ENCODE results near the gene AUNIP.

Gene AUNIP

DNA sequence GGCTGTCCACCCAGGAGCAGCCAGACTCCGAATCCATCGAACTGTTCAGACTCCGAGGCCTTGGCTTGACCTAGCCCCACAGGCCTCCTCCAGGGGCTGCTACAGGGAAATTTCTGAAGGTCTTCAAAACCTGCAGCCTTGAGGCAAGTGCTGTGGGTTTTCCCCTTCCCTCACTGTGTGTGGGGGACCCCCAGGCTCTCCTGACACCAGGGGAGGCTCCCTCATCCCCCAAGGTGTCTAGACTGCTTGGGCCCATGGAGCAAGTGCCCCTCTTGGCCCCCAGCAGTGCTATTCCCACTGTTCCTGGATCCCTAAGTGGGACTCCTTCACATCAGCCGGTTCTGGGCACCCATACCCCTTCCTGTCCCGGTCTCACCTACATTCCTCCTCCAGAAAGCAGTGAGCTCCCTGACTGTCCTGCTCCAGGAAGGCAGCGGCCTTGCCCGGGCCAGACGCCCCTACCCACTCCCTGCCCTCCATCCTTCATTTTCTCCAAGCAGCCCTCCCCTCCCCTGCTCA, 15.4 kb upstream of the AUNIP start:
- TF ChIP-seq, protein P1, sequence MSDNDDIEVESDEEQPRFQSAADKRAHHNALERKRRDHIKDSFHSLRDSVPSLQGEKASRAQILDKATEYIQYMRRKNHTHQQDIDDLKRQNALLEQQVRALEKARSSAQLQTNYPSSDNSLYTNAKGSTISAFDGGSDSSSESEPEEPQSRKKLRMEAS (IDR thresholded peaks at IDR 0.05), result no peak
- TF ChIP-seq FOXM1 (IDR thresholded peaks at IDR 0.05; ENCODE audit: borderline replicate concordance, low read depth) (no peak), YY1 (IDR thresholded peaks at IDR 0.05; ENCODE audit: low read depth) (no peak), NFIC (IDR thresholded peaks at IDR 0.05) (no peak), CREB1 (IDR thresholded peaks at IDR 0.05; ENCODE audit: low read depth) (no peak), TCF12 (IDR thresholded peaks at IDR 0.05; ENCODE audit: low read depth) (no peak), EP300 (IDR thresholded peaks at IDR 0.05; ENCODE audit: borderline replicate concordance) (no peak), TAF1 (IDR thresholded peaks at IDR 0.05; ENCODE audit: low read depth) (no peak), RAD21 (IDR thresholded peaks at IDR 0.05; ENCODE audit: low read depth) (no peak), ZBTB7A (IDR thresholded peaks at IDR 0.05; ENCODE audit: low read depth) (no peak), TEAD4 (IDR thresholded peaks at IDR 0.05) (no peak), EGR1 (IDR thresholded peaks at IDR 0.05) (no peak), CEBPB (IDR thresholded peaks at IDR 0.05) (no peak)
- TF ChIP-seq, protein P2, sequence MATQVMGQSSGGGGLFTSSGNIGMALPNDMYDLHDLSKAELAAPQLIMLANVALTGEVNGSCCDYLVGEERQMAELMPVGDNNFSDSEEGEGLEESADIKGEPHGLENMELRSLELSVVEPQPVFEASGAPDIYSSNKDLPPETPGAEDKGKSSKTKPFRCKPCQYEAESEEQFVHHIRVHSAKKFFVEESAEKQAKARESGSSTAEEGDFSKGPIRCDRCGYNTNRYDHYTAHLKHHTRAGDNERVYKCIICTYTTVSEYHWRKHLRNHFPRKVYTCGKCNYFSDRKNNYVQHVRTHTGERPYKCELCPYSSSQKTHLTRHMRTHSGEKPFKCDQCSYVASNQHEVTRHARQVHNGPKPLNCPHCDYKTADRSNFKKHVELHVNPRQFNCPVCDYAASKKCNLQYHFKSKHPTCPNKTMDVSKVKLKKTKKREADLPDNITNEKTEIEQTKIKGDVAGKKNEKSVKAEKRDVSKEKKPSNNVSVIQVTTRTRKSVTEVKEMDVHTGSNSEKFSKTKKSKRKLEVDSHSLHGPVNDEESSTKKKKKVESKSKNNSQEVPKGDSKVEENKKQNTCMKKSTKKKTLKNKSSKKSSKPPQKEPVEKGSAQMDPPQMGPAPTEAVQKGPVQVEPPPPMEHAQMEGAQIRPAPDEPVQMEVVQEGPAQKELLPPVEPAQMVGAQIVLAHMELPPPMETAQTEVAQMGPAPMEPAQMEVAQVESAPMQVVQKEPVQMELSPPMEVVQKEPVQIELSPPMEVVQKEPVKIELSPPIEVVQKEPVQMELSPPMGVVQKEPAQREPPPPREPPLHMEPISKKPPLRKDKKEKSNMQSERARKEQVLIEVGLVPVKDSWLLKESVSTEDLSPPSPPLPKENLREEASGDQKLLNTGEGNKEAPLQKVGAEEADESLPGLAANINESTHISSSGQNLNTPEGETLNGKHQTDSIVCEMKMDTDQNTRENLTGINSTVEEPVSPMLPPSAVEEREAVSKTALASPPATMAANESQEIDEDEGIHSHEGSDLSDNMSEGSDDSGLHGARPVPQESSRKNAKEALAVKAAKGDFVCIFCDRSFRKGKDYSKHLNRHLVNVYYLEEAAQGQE (IDR thresholded peaks at IDR 0.05; ENCODE audit: low read depth), result no peak
- TF ChIP-seq, protein P3, sequence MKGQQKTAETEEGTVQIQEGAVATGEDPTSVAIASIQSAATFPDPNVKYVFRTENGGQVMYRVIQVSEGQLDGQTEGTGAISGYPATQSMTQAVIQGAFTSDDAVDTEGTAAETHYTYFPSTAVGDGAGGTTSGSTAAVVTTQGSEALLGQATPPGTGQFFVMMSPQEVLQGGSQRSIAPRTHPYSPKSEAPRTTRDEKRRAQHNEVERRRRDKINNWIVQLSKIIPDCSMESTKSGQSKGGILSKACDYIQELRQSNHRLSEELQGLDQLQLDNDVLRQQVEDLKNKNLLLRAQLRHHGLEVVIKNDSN (IDR thresholded peaks at IDR 0.05), result no peak

DNA sequence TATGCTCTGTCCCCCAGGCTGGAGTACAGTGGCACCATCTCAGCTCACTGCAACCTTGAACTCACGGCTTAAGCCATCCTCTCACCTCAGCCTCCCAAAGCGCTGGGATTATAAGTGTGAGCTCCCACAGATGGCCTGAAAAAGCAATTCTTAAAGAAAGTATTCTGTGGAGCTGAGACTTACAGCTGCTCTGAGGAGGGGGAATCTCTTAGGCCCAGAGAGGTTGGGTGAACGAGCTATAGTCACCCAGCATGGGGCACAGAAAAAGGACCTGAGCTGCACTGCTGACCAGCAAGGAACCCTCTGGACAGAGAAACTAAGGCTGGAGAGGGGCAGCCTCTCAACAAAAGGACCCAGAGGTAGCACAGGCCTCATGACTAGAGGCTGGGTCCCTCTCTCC, 15.0 kb upstream of the AUNIP start:
- TF ChIP-seq FOXM1 (IDR thresholded peaks at IDR 0.05; ENCODE audit: borderline replicate concordance, low read depth) (no peak), CREB1 (IDR thresholded peaks at IDR 0.05; ENCODE audit: low read depth) (no peak), TEAD4 (IDR thresholded peaks at IDR 0.05) (no peak), EP300 (IDR thresholded peaks at IDR 0.05; ENCODE audit: borderline replicate concordance) (no peak)
- TF ChIP-seq, protein P2 (IDR thresholded peaks at IDR 0.05; ENCODE audit: low read depth), result no peak

DNA sequence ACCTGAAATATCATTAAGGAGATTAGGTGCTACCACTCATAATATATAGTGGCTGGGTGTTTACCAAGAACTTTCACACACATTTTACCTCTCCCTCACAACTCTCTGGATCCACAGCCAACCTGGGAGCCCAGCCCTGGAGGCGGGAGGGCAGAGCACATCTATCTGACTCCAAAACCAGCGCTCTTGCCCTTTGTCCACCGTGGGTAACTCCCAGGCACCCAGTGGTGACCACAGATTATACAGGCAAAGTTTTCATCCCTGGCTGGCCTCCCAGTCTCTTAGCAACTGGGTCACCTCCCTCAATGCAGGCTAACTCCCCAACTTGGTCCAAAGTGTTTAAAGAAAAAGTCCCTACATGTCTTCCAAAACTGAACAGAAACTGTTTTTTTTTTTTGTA, 13.9 kb upstream of the AUNIP start:
- no peak for TF ChIP-seq YY1 (IDR thresholded peaks at IDR 0.05; ENCODE audit: low read depth)
- TF ChIP-seq TCF12 (IDR thresholded peaks at IDR 0.05; ENCODE audit: low read depth), result no peak
- TF ChIP-seq, protein P1 (IDR thresholded peaks at IDR 0.05), result no peak
- TF ChIP-seq RAD21 (IDR thresholded peaks at IDR 0.05; ENCODE audit: low read depth), result no peak
- no peak for TF ChIP-seq ZBTB7A (IDR thresholded peaks at IDR 0.05; ENCODE audit: low read depth)
- TF ChIP-seq, protein P3 (IDR thresholded peaks at IDR 0.05), result no peak

DNA sequence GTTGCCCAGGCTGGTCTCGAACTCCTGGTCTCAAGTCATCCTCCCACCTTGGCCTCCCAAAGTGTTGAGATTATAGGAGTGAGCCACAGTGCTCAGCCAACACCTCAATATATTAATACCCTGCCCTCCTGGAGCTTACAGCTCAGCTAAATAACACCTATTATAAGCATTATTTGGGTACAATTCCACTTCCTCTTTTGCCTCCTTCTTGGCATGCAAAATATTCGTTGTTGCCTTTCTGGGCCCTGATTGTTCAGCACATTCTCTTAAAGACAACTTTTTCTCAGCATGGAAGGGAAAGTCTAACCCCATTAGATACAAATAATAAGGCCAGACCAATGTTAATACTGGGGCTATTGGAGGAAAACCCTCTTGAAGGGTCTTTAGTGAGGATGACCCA, 13.5 kb upstream of the AUNIP start:
- TF ChIP-seq ZBTB7A (IDR thresholded peaks at IDR 0.05; ENCODE audit: low read depth), result no peak
- TF ChIP-seq TAF1 (IDR thresholded peaks at IDR 0.05; ENCODE audit: low read depth), result no peak
- TF ChIP-seq EP300 (IDR thresholded peaks at IDR 0.05; ENCODE audit: borderline replicate concordance), result no peak
- TF ChIP-seq NFIC (IDR thresholded peaks at IDR 0.05), result no peak
- TF ChIP-seq TCF12 (IDR thresholded peaks at IDR 0.05; ENCODE audit: low read depth), result no peak

DNA sequence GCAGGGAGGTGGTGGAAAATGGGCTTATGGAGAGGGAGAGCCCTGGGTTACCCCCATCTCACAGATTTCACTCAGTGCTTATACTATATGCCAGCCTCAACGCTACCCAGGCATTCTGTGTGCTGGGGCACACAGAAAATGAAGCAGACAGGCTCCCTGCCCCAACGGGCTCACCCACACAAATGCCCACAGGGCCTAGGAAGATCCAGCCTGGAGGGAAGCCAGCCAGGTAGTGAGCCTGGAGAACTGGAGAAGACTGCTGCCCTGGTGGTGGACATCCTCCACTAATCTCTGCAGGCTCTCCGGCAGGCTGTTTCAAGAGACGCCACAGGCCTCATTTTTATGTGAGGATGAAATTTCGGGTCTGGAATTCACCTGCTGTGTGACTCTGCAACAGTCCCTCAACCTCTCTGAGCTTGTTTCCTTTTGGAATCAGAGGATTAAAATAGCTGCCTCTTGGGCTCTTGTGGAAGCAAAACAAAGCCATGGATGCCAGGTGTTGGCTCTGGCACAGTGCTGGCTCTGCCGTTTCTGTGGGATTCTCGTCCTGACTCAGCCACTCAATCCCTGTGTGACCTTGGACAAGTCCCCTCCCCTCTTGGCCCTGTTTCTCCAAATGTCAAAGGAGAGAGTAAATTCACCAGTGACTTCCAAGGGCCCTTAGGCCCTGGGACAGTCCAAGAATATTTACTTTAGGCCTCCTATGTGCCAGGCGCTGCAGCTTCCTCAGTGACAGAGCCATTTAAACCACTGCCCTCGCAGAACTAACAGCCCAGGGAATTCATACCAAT, 12.6 kb upstream of the AUNIP start:
- TF ChIP-seq CREB1 (IDR thresholded peaks at IDR 0.05; ENCODE audit: low read depth), result no peak
- no peak for TF ChIP-seq ZBTB7A (IDR thresholded peaks at IDR 0.05; ENCODE audit: low read depth)
- no peak for TF ChIP-seq TCF12 (IDR thresholded peaks at IDR 0.05; ENCODE audit: low read depth)
- TF ChIP-seq EP300 (IDR thresholded peaks at IDR 0.05; ENCODE audit: borderline replicate concordance), result no peak
- no peak for TF ChIP-seq EGR1 (IDR thresholded peaks at IDR 0.05)
- no peak for TF ChIP-seq TAF1 (IDR thresholded peaks at IDR 0.05; ENCODE audit: low read depth)

DNA sequence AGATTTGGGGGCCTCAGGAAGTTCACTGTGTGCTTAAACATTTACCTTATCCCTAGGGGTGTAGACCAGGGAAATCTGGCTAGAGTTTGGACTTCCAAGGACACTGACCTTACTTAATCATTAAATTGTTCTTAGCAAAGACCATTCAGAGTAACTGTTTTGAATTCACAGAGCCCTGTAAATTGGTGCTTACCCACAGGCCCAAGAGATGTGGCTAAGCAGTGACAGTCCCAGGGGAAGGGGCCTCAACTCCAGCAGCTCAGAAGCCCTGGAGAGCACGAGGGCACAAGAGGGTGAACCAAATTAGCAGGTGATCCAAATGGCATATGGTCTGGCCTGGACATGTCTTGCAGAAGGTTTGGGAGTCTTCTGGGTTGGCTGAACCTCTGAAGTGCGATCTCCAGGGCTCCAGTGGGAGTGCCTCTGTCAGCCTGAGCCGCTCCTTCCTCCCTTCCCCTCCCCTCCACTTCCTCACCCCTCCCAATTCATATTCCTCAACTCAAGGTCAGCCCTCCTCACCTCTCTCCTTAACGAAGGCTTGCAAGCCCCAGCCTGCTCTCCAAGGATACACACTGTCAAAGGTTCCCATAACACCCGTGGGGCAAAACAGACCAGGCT, 11.9 kb upstream of the AUNIP start:
- TF ChIP-seq TCF12 (IDR thresholded peaks at IDR 0.05; ENCODE audit: low read depth), result no peak
- TF ChIP-seq TAF1 (IDR thresholded peaks at IDR 0.05; ENCODE audit: low read depth), result no peak
- TF ChIP-seq CREB1 (IDR thresholded peaks at IDR 0.05; ENCODE audit: low read depth), result no peak
- TF ChIP-seq, protein P2 (IDR thresholded peaks at IDR 0.05; ENCODE audit: low read depth), result no peak
- no peak for TF ChIP-seq CEBPB (IDR thresholded peaks at IDR 0.05)
- TF ChIP-seq, protein P1 (IDR thresholded peaks at IDR 0.05), result no peak
- no peak for TF ChIP-seq FOXM1 (IDR thresholded peaks at IDR 0.05; ENCODE audit: borderline replicate concordance, low read depth)
- no peak for TF ChIP-seq RAD21 (IDR thresholded peaks at IDR 0.05; ENCODE audit: low read depth)
- no peak for TF ChIP-seq YY1 (IDR thresholded peaks at IDR 0.05; ENCODE audit: low read depth)
- TF ChIP-seq EGR1 (IDR thresholded peaks at IDR 0.05), result no peak
- no peak for TF ChIP-seq NFIC (IDR thresholded peaks at IDR 0.05)
- TF ChIP-seq EP300 (IDR thresholded peaks at IDR 0.05; ENCODE audit: borderline replicate concordance), result no peak
- no peak for TF ChIP-seq TEAD4 (IDR thresholded peaks at IDR 0.05)
